ENCODE data around the gene TLE4. TPM values are rescaled to one million over a fixed set of nuclear protein-coding genes. Genes with fewer than 3 reads are reported as not detected.

The TLE4 gene
- total and polyA plus RNA-seq, 2 of the 13 experiments (the other 11 are each of a cell fraction or from before 2014, with no cell fraction given): 2.0 to 2.3 TPM

GRCh38 chr9:79565245-79565644 lies 6.5 kb upstream of the TLE4 start:
- DNase-seq (ENCODE audit: low spot score) (no peak), FAIRE-seq (no peak), ATAC-seq (no peak)
- no peak overlapping the region for H3K9ac ChIP-seq (ENCODE audit: insufficient read depth, low read depth, low read length)
- no peak for TF ChIP-seq MLXIP (CRISPR knock-in tag; IDR thresholded peaks at IDR 0.05; ENCODE audit: borderline replicate concordance)
- H3K4me1 ChIP-seq (ENCODE audit: insufficient read depth, low read length): no peaks in the 10 kb centered on the region
- H3K4me3 ChIP-seq (replicated peaks in 1 of 3; ENCODE audit: insufficient read depth in 1 of 3, low read depth in 2 of 3, low read length in 3 of 3): no peak overlapping the region
- H3K27ac ChIP-seq (ENCODE audit: extremely low read length, insufficient read depth, low read length): no peak overlapping the region
- H3K9me3 ChIP-seq (ENCODE audit: low read length): no peaks in the 10 kb centered on the region
- in situ Hi-C loops (cut with HindIII; ENCODE audit: extremely low pct_ligation_motif_present, low pct_unique_long_range_greater_than_20kb) (no loop called here), intact Hi-C loops (cut with micrococcal nuclease; ENCODE audit: unreplicated experiment) (no loop called here)
- no peaks in the 10 kb centered on the region for H4K20me1 ChIP-seq (ENCODE audit: insufficient read depth, low read length)
- H3K79me2 ChIP-seq (ENCODE audit: insufficient read depth, low read length): no peaks in the 10 kb centered on the region
- peaks cover under 1 to 12% of the 10 kb centered on the region in 2 experiments; a peak in 2 of 5 replicates for H3K27me3 ChIP-seq (ENCODE audit: control insufficient read depth in 1 of 2, insufficient read depth in 2 of 2, low read length in 2 of 2)
- BruUV-seq (replicated peaks): no TSS peak
- no peaks in the 10 kb centered on the region for H3K36me3 ChIP-seq (replicated peaks in 1 of 2; ENCODE audit: control insufficient read depth in 1 of 2, insufficient read depth in 2 of 2, low read length in 2 of 2)
- CTCF ChIA-PET (ENCODE audit: low intra/inter-chr PET ratio, low total read pairs): no interaction called here
- POLR2A ChIA-PET: no interaction called here
- H2AFZ ChIP-seq (ENCODE audit: low read length): no peak overlapping the region
- WGBS (ENCODE audit: low lambda C conversion rate): 17% methylated on average over 2 of the region's 2 CpGs
- H3K4me2 ChIP-seq (ENCODE audit: low read depth, low read length): no peak overlapping the region

GRCh38 chr9:79567671-79568098 lies 4.1 kb upstream of the TLE4 start:
- ATAC-seq: no peak
- CTCF ChIA-PET (ENCODE audit: low intra/inter-chr PET ratio, low total read pairs): no interaction called here
- Histone ChIP-seq H2AFZ (ENCODE audit: low read length) (no peak overlapping the region), H3K9ac (ENCODE audit: insufficient read depth, low read depth, low read length) (no peak overlapping the region), H3K27me3 (ENCODE audit: control insufficient read depth in 1 of 2, insufficient read depth in 2 of 2, low read length in 2 of 2) (peaks cover 4 to 30% of the 10 kb centered on the region in 2 experiments; a peak in 3 of 5 replicates), H3K79me2 (ENCODE audit: insufficient read depth, low read length) (no peaks in the 10 kb centered on the region), H3K36me3 (replicated peaks in 1 of 2; ENCODE audit: control insufficient read depth in 1 of 2, insufficient read depth in 2 of 2, low read length in 2 of 2) (no peaks in the 10 kb centered on the region), H3K4me3 (replicated peaks in 1 of 3; ENCODE audit: insufficient read depth in 1 of 3, low read depth in 2 of 3, low read length in 3 of 3) (no peak overlapping the region), H3K4me1 (ENCODE audit: insufficient read depth, low read length) (peaks cover 5% of the 10 kb centered on the region; the same call in 1 of the 2 replicates), H3K9me3 (ENCODE audit: low read length) (no peaks in the 10 kb centered on the region), H3K27ac (ENCODE audit: extremely low read length, insufficient read depth, low read length) (no peak overlapping the region), H4K20me1 (ENCODE audit: insufficient read depth, low read length) (no peaks in the 10 kb centered on the region), H3K4me2 (ENCODE audit: low read depth, low read length) (no peak overlapping the region)
- 0% methylated on average over 1 of the region's 2 CpGs for WGBS (ENCODE audit: low lambda C conversion rate)
- no peak for DNase-seq (ENCODE audit: low spot score)
- FAIRE-seq: no peak
- TF ChIP-seq ZNF672 (CRISPR knock-in tag; IDR thresholded peaks at IDR 0.05) (no peak), ZNF550 (CRISPR knock-in tag; IDR thresholded peaks at IDR 0.05; ENCODE audit: borderline replicate concordance) (no peak), CBX1 (IDR thresholded peaks at IDR 0.05; ENCODE audit: low read depth) (no peak)
- TF ChIP-seq, protein P1, sequence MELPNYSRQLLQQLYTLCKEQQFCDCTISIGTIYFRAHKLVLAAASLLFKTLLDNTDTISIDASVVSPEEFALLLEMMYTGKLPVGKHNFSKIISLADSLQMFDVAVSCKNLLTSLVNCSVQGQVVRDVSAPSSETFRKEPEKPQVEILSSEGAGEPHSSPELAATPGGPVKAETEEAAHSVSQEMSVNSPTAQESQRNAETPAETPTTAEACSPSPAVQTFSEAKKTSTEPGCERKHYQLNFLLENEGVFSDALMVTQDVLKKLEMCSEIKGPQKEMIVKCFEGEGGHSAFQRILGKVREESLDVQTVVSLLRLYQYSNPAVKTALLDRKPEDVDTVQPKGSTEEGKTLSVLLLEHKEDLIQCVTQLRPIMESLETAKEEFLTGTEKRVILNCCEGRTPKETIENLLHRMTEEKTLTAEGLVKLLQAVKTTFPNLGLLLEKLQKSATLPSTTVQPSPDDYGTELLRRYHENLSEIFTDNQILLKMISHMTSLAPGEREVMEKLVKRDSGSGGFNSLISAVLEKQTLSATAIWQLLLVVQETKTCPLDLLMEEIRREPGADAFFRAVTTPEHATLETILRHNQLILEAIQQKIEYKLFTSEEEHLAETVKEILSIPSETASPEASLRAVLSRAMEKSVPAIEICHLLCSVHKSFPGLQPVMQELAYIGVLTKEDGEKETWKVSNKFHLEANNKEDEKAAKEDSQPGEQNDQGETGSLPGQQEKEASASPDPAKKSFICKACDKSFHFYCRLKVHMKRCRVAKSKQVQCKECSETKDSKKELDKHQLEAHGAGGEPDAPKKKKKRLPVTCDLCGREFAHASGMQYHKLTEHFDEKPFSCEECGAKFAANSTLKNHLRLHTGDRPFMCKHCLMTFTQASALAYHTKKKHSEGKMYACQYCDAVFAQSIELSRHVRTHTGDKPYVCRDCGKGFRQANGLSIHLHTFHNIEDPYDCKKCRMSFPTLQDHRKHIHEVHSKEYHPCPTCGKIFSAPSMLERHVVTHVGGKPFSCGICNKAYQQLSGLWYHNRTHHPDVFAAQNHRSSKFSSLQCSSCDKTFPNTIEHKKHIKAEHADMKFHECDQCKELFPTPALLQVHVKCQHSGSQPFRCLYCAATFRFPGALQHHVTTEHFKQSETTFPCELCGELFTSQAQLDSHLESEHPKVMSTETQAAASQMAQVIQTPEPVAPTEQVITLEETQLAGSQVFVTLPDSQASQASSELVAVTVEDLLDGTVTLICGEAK (IDR thresholded peaks at IDR 0.05): no peak
- TF ChIP-seq, protein P1 (CRISPR knock-in tag; IDR thresholded peaks at IDR 0.05): no peak
- in situ Hi-C loops (cut with HindIII; ENCODE audit: extremely low pct_ligation_motif_present, low pct_unique_long_range_greater_than_20kb) (no loop called here), intact Hi-C loops (cut with micrococcal nuclease; ENCODE audit: unreplicated experiment) (no loop called here)
- BruUV-seq (replicated peaks): no TSS peak
- POLR2A ChIA-PET: no interaction called here

Data from HepG2 (cell line).